ENCODE results near the gene SLC43A3. TPM values are rescaled to one million over a fixed set of nuclear protein-coding genes. Genes with fewer than 3 reads are reported as not detected.

The SLC43A3 gene
- total and polyA plus RNA-seq, 9 of the 15 experiments (the other 6 are each of a cell fraction or from before 2014, with no cell fraction given): 63.7 to 281 (median 139) TPM

GRCh38 chr11:57424792-57425564, 1.9 kb downstream of the SLC43A3 start (continued):
- TF ChIP-seq ZNF449 (CRISPR knock-in tag; IDR thresholded peaks at IDR 0.05) (no peak), MTF1 (CRISPR knock-in tag; IDR thresholded peaks at IDR 0.05; ENCODE audit: borderline replicate concordance) (no peak), MBD1 (CRISPR knock-in tag; IDR thresholded peaks at IDR 0.05) (no peak), LCOR (CRISPR knock-in tag; IDR thresholded peaks at IDR 0.05) (peak; percentile 99), CHCHD3 (CRISPR knock-in tag; IDR thresholded peaks at IDR 0.05) (no peak), IRF9 (tag; IDR thresholded peaks at IDR 0.05) (peak; percentile 41; the same call in 1 of the 2 replicates), MYC (IDR thresholded peaks at IDR 0.05; ENCODE audit: low read depth, low read length) (peak; percentile 96), MYC (CRISPR knock-in tag; IDR thresholded peaks at IDR 0.05; ENCODE audit: borderline replicate concordance, low read depth) (no peak), ZFP1 (CRISPR knock-in tag; IDR thresholded peaks at IDR 0.05) (no peak), RBBP5 (IDR thresholded peaks at IDR 0.05; ENCODE audit: borderline replicate concordance, insufficient read depth, low read length, poor library complexity, severe bottlenecking) (peak; percentile 41), KDM4B (IDR thresholded peaks at IDR 0.05; ENCODE audit: borderline replicate concordance in 2 of 2, low read depth in 1 of 2) (no peak), ZNF766 (CRISPR knock-in tag; conservative IDR thresholded peaks at IDR 0.05) (peak; percentile 90), ZKSCAN8 (CRISPR knock-in tag; IDR thresholded peaks at IDR 0.05) (peak; percentile 70; the same call in 1 of the 2 replicates), PHB (CRISPR knock-in tag; IDR thresholded peaks at IDR 0.05) (no peak), MTA2 (IDR thresholded peaks at IDR 0.05; ENCODE audit: low read depth) (peak; percentile 92), ZSCAN29 (IDR thresholded peaks at IDR 0.05) (no peak), SMAD3 (CRISPR knock-in tag; conservative IDR thresholded peaks at IDR 0.05) (peak; percentile 91), IRF1 (CRISPR knock-in tag; IDR thresholded peaks at IDR 0.05; ENCODE audit: borderline replicate concordance) (no peak), RHOXF2B (CRISPR knock-in tag; conservative IDR thresholded peaks at IDR 0.05) (no peak), NELFE (IDR thresholded peaks at IDR 0.05; ENCODE audit: insufficient read depth, insufficient read length) (no peak)
- TF ChIP-seq, protein P1, sequence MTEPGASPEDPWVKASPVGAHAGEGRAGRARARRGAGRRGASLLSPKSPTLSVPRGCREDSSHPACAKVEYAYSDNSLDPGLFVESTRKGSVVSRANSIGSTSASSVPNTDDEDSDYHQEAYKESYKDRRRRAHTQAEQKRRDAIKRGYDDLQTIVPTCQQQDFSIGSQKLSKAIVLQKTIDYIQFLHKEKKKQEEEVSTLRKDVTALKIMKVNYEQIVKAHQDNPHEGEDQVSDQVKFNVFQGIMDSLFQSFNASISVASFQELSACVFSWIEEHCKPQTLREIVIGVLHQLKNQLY (CRISPR knock-in tag; conservative IDR thresholded peaks at IDR 0.05): no peak

Data from K562 (cell line).